GM23248 (cell line): ENCODE data around the gene ANXA7. TPM values are rescaled to one million over a fixed set of nuclear protein-coding genes. Genes with fewer than 3 reads are reported as not detected.

Experiments used
- DNase-seq: peaks from one replicate; pipeline ENCODE4 v3.0.0-alpha.2; 2015
- H2AFZ ChIP-seq: fragments of 200-600 bp; sonication (generic); 2 replicates; pipeline ENCODE4 v1.6.1; 2016; ENCODE audit warnings: antibody characterized with exemption
- H3F3A ChIP-seq: fragments of 200-600 bp; sonication (generic); 2 replicates; pipeline ENCODE4 v1.6.1; 2016; ENCODE audit warnings: mild to moderate bottlenecking, antibody characterized with exemption, mixed run types; ENCODE audit not compliant: insufficient read depth
- H3K27ac ChIP-seq: fragments of 200-600 bp; sonication (generic); 2 replicates; pipeline ENCODE4 v1.5.1; 2016; ENCODE audit warnings: mild to moderate bottlenecking
- H3K27me3 ChIP-seq: fragments of 200-600 bp; sonication (generic); replicated peaks from 2 replicates; pipeline ENCODE4 v1.6.1; 2016; ENCODE audit warnings: mild to moderate bottlenecking; ENCODE audit not compliant: insufficient read depth
- H3K36me3 ChIP-seq: fragments of 200-600 bp; sonication (generic); 2 replicates; pipeline ENCODE4 v1.6.1; 2016; ENCODE audit warnings: low read depth, mild to moderate bottlenecking
- H3K4me1 ChIP-seq: fragments of 200-600 bp; sonication (generic); 2 replicates; pipeline ENCODE4 v1.6.1; 2016; ENCODE audit warnings: mild to moderate bottlenecking; ENCODE audit not compliant: insufficient read depth
- H3K4me2 ChIP-seq: fragments of 200-600 bp; sonication (generic); one replicate; pipeline ENCODE4 v1.6.1; 2016; ENCODE audit warnings: mild to moderate bottlenecking; ENCODE audit not compliant: unreplicated experiment
- H3K4me3 ChIP-seq: fragments of 200-600 bp; sonication (generic); 2 replicates; pipeline ENCODE4 v1.5.1; 2016; ENCODE audit warnings: mild to moderate bottlenecking
- H3K79me2 ChIP-seq: fragments of 200-600 bp; sonication (generic); 2 replicates; pipeline ENCODE4 v1.6.1; 2016; ENCODE audit warnings: mild to moderate bottlenecking; ENCODE audit not compliant: insufficient read depth
- H3K9ac ChIP-seq: fragments of 200-600 bp; sonication (generic); 2 replicates; pipeline ENCODE4 v1.6.1; 2016; ENCODE audit warnings: mild to moderate bottlenecking
- H3K9me2 ChIP-seq: fragments of 200-600 bp; sonication (generic); 2 replicates; pipeline ENCODE4 v1.6.1; 2016; ENCODE audit warnings: mixed run types, mild to moderate bottlenecking, moderate library complexity; ENCODE audit not compliant: insufficient read depth
- H3K9me3 ChIP-seq: fragments of 200-600 bp; sonication (generic); one replicate; pipeline ENCODE4 v1.6.1; 2017; ENCODE audit warnings: low read depth
- H4K20me1 ChIP-seq: fragments of 200-600 bp; sonication (generic); 2 replicates; pipeline ENCODE4 v1.6.0; 2016; ENCODE audit not compliant: insufficient read depth
- EZH2 ChIP-seq: fragments of 200-600 bp; sonication (generic); IDR thresholded peaks from 2 replicates; pipeline ENCODE4 v1.6.1; 2018; ENCODE audit warnings: antibody characterized with exemption, mild to moderate bottlenecking; ENCODE audit not compliant: insufficient read depth, poor library complexity, severe bottlenecking
- EZH2phosphoT487 ChIP-seq: fragments of 200-600 bp; sonication (generic); IDR thresholded peaks from 2 replicates; pipeline ENCODE4 v1.6.1; 2018; ENCODE audit warnings: antibody characterized with exemption, moderate library complexity, mild to moderate bottlenecking, low read depth; ENCODE audit not compliant: insufficient read depth
- WGBS, 2 experiments: methylation state at CpG; one replicate each; pipeline ENCODE4 v1.1.6; 2015 to 2017; ENCODE audit warnings: low lambda C conversion rate in 2 of 2, low coverage in 1 of 2; ENCODE audit errors: missing lambda C conversion rate in 2 of 2; 5-methylcytosine and 5-hydroxymethylcytosine counted together
- in situ Hi-C: fragments of 300-500 bp; cut with MboI; formaldehyde crosslinking; loops from 2 replicates; pipeline ENCODE4 v1.15.0; 2020
- polyA plus RNA-seq: library from polyadenylated mRNA; unstranded; fragments of >200 nt; fragmentation: Nextera tagmentation; extraction: Ambion mirVana; gene quantifications from 2 replicates; pipeline ENCODE4 v1.2.1, GENCODE V29; 2016
- total RNA-seq: library from RNA; depleted of rRNA; stranded (reverse); fragments of >200 nt; shearing (Covaris generic); gene quantifications from 2 replicates; pipeline ENCODE4 v1.2.3, GENCODE V29; 2014

Gene ANXA7
- total and polyA plus RNA-seq, 2 experiments from 2014 or later: 152 to 167 TPM

GRCh38 chr10:73424478-73424877, 10.6 kb upstream of the ANXA7 start:
- no peak overlapping the region for H3K9ac ChIP-seq
- no peaks in the 10 kb centered on the region for H3K27me3 ChIP-seq
- no peak overlapping the region for H3K4me2 ChIP-seq
- H3K27ac ChIP-seq: no peak overlapping the region
- DNase-seq: no peak
- no peaks in the 10 kb centered on the region for H3K9me2 ChIP-seq
- H3K4me1 ChIP-seq: no peaks in the 10 kb centered on the region
- no peak overlapping the region for H2AFZ ChIP-seq
- in situ Hi-C loops: no loop called here
- no peaks in the 10 kb centered on the region for H3K79me2 ChIP-seq
- H3K9me3 ChIP-seq: no peaks in the 10 kb centered on the region
- no peak overlapping the region for H3K4me3 ChIP-seq
- 96 to 99% methylated on average over 3 of the region's 3 CpGs for WGBS, 2 experiments
- no peak for TF ChIP-seq EZH2
- no peak for TF ChIP-seq EZH2phosphoT487
- no peaks in the 10 kb centered on the region for H3F3A ChIP-seq
- H3K36me3 ChIP-seq: peaks cover 50% of the 10 kb centered on the region
- no peaks in the 10 kb centered on the region for H4K20me1 ChIP-seq

- Histone ChIP-seq H3K9ac (no peak overlapping the region), H3K27ac (no peak overlapping the region), H3K4me3 (no peak overlapping the region), H3K27me3 (no peaks in the 10 kb centered on the region), H3K4me1 (no peaks in the 10 kb centered on the region), H3K79me2 (no peaks in the 10 kb centered on the region), H3K9me2 (no peaks in the 10 kb centered on the region), H2AFZ (no peak overlapping the region), H4K20me1 (no peaks in the 10 kb centered on the region), H3K4me2 (no peak overlapping the region), H3F3A (no peaks in the 10 kb centered on the region), H3K9me3 (no peaks in the 10 kb centered on the region), H3K36me3 (peaks cover 48% of the 10 kb centered on the region)
- no peak for DNase-seq
- TF ChIP-seq EZH2 (no peak), EZH2phosphoT487 (no peak)
- in situ Hi-C loops: no loop called here
These were observed 9.5 kb upstream of the ANXA7 start for GRCh38 chr10:73423309-73423708.

DNA sequence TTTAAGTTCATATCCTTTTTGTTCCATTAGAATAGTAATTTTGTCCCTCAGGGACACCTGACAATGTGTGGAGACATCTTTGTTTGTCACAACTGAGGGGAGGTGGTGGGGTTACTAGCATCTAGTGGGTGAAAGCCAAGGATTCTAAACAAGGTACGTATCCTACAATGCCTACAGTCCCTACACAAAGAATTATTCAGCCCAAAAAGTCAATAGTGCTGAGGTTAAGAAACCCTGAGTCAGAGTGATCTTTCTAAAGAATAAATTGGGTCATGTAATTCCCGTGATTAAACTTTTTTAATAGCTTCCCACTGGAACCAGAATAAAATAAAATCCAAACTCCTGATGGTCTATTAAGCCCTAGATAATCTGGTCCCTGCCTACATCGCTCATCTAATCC, 2.7 kb upstream of the ANXA7 start:
- H3K4me2 ChIP-seq: no peak overlapping the region
- H3K36me3 ChIP-seq: 0 out of 2 replicates have a peak, but pooled peaks cover 4% of the 10 kb centered on the region
- peaks cover 16% of the 10 kb centered on the region for H3K4me1 ChIP-seq
- peaks cover 22% of the 10 kb centered on the region for H3F3A ChIP-seq
- H3K9me2 ChIP-seq: no peaks in the 10 kb centered on the region
- in situ Hi-C loops: no loop called here
- no peak overlapping the region for H2AFZ ChIP-seq
- no peak for TF ChIP-seq EZH2phosphoT487
- no peak for TF ChIP-seq EZH2
- DNase-seq: no peak
- H3K4me3 ChIP-seq: no peak overlapping the region
- 85 to 88% methylated on average over 3 of the region's 3 CpGs for WGBS, 2 experiments
- no peaks in the 10 kb centered on the region for H3K27me3 ChIP-seq
- peaks cover 6% of the 10 kb centered on the region for H3K79me2 ChIP-seq
- H4K20me1 ChIP-seq: no peaks in the 10 kb centered on the region
- no peak overlapping the region for H3K9ac ChIP-seq
- no peaks in the 10 kb centered on the region for H3K9me3 ChIP-seq
- H3K27ac ChIP-seq: no peak overlapping the region

DNA sequence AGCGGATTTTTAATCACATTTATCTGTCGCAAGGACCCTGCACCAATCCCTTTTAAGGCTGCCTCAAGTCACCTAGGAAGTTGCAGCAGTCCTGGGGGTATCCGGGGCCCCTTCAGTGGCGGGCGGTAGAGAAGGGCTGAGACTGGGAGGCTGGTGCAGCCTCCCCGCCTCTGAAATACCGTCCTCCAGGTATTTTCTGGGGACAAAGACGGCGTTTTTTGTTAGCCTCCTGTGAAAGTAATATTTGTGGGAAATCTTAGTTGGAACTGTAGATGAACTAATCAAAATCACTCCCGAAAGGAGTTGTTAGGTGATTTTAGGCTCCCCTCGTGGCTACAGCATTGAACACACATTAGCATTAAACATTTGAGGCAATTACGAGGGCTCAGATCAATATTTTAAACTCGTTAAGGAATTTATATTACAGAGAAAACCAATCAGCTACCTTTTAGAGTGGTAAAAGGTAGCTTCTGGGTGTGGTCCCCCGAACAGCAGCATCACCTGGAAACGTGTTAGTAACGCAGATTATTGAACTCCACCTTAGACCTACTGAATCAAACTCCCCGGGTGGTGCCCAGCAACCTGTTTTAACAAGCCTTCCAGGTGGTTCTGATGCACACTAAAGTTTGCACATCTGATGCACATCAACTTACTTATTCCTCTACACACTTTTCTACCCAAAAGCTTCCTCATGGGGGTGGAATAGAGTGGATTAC, 530 bp upstream of the ANXA7 start:
- no peak overlapping the region for H3K27ac ChIP-seq
- TF ChIP-seq EZH2phosphoT487 (no peak), EZH2 (no peak)
- peak; percentile 24 for DNase-seq
- H3F3A ChIP-seq: peaks cover 31% of the 10 kb centered on the region
- H3K79me2 ChIP-seq: peaks cover 28% of the 10 kb centered on the region
- peak overlapping the region; percentile 91 for H2AFZ ChIP-seq
- H3K9me3 ChIP-seq: no peaks in the 10 kb centered on the region
- H3K36me3 ChIP-seq: no peaks in the 10 kb centered on the region
- H3K4me2 ChIP-seq: peak overlapping the region; percentile 96
- 4% methylated on average over 17 of the region's 17 CpGs for WGBS, 2 experiments
- peak overlapping the region; percentile 89 for H3K9ac ChIP-seq
- no peaks in the 10 kb centered on the region for H3K27me3 ChIP-seq
- no peaks in the 10 kb centered on the region; the same call in 1 of the 2 replicates for H4K20me1 ChIP-seq
- H3K4me1 ChIP-seq: peaks cover 19% of the 10 kb centered on the region
- H3K9me2 ChIP-seq: no peaks in the 10 kb centered on the region
- in situ Hi-C loops: no loop called here
- peak overlapping the region; percentile 78 for H3K4me3 ChIP-seq

DNA sequence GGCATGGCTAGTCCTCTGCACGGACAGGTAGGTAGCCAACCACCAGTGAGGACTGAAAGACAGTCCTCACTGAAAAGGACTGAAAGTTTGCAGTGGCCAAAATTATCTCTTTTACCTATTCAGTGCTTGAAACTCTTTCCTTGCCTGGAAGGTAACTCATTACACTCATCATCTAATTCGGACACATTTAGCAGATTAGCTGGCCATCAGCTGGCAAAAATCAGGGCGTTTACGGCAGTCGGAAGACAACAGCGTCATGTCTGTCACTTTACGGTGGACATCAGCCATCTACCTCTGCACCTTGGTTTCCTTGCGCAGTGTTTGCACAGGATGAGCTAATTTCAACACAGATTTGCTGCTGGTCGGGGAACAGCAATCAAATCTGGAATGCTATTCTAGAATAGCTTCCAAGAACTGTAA, 740 bp downstream of the ANXA7 start:
- peak; percentile 77 for DNase-seq
- Histone ChIP-seq H3F3A (peaks cover 31% of the 10 kb centered on the region), H3K4me3 (peak overlapping the region; percentile 78), H2AFZ (peak overlapping the region; percentile 91), H3K4me1 (peaks cover 26% of the 10 kb centered on the region), H3K27ac (peak overlapping the region; percentile 96), H3K27me3 (no peaks in the 10 kb centered on the region), H3K9me3 (no peaks in the 10 kb centered on the region), H3K79me2 (peaks cover 41% of the 10 kb centered on the region), H3K9me2 (no peaks in the 10 kb centered on the region), H3K36me3 (no peaks in the 10 kb centered on the region), H3K4me2 (peak overlapping the region; percentile 91), H3K9ac (peak overlapping the region; percentile 89), H4K20me1 (peaks cover 7% of the 10 kb centered on the region)
- 1 to 5% methylated on average over 9 of the region's 9 CpGs for WGBS, 2 experiments
- in situ Hi-C loops: no loop called here
- TF ChIP-seq EZH2phosphoT487: no peak
- no peak for TF ChIP-seq EZH2
